Hematopoietic multipotent progenitor cell treated with erythropoietin and hydrocortisone succinate and interleukin-3 and kit ligand, for 6 days (in vitro differentiated cells): ENCODE measurements around the gene FAM163B.
"Not testable (repeated sequence)": the region's sequence is repeated elsewhere in the genome, so short reads cannot be mapped to it uniquely, and the experiment has no call there.

ENCODE experiments used
- DNase-seq: peaks from one replicate; pipeline ENCODE4 v3.0.0-alpha.2; 2015

FAM163B gene

GRCh38 chr9:133638711-133639110, 29.5 kb upstream of the FAM163B start:
- no peak for DNase-seq

GRCh38 chr9:133638076-133638475, 28.9 kb upstream of the FAM163B start:
- DNase-seq: no peak

GRCh38 chr9:133637451-133638055, 28.4 kb upstream of the FAM163B start:
- DNase-seq: no peak

GRCh38 chr9:133636902-133637301, 27.7 kb upstream of the FAM163B start:
- no peak for DNase-seq

GRCh38 chr9:133635533-133636531, 26.6 kb upstream of the FAM163B start, which contains the start of gene DBH:
Gene DBH (plus strand): TSS chr9:133636363. CDS start chr9:133636372, 9 bp downstream.
- no peak for DNase-seq

- DNase-seq: no peak
Measured at GRCh38 chr9:133635098-133635497, 25.9 kb upstream of the FAM163B start.

GRCh38 chr9:133634081-133634691, 25.0 kb upstream of the FAM163B start:
- DNase-seq: no peak

- DNase-seq: peak; percentile 23
Measured at GRCh38 chr9:133633681-133634080, 24.5 kb upstream of the FAM163B start.

- no peak for DNase-seq
Measured at GRCh38 chr9:133632806-133633680, 23.9 kb upstream of the FAM163B start.

GRCh38 chr9:133631111-133631510, 21.9 kb upstream of the FAM163B start:
- DNase-seq: no peak

GRCh38 chr9:133629221-133630110, 20.3 kb upstream of the FAM163B start:
- no peak for DNase-seq

- no peak for DNase-seq
Measured at GRCh38 chr9:133628766-133629165, 19.6 kb upstream of the FAM163B start.

- DNase-seq: no peak
Measured at GRCh38 chr9:133627341-133627740, 18.2 kb upstream of the FAM163B start.

GRCh38 chr9:133626008-133626407, 16.8 kb upstream of the FAM163B start:
- DNase-seq: not testable (repeated sequence)

- DNase-seq: no peak
Measured at GRCh38 chr9:133622555-133622954, 13.4 kb upstream of the FAM163B start.

- DNase-seq: no peak
Measured at GRCh38 chr9:133621725-133622267, 12.6 kb upstream of the FAM163B start.

- no peak for DNase-seq
Measured at GRCh38 chr9:133619791-133620190, 10.6 kb upstream of the FAM163B start.

- no peak for DNase-seq
Measured at GRCh38 chr9:133618726-133619125, 9.5 kb upstream of the FAM163B start.

GRCh38 chr9:133616643-133617405, 7.6 kb upstream of the FAM163B start:
- no peak for DNase-seq

GRCh38 chr9:133615606-133616188, 6.5 kb upstream of the FAM163B start:
- DNase-seq: no peak
